ENCODE results near the gene ZBTB7C.

GRCh38 chr18:48347756-48348326, 61.3 kb downstream of the ZBTB7C start:
- TF ChIP-seq ATF1 (CRISPR knock-in tag; IDR thresholded peaks at IDR 0.05) = no peak
- TF ChIP-seq ATF1 (tag; IDR thresholded peaks at IDR 0.05) = no peak
- TF ChIP-seq MAFF (IDR thresholded peaks at IDR 0.05; ENCODE audit: low read length) = no peak

Data from K562 (cell line).